WTC11 (cell line): Measurements from ENCODE around the gene CCDC138.

ENCODE experiments used
- CREB1 ChIP-seq: sonication (generic); formaldehyde crosslinking; IDR thresholded peaks from 2 replicates; pipeline ENCODE4 v1.8.0; 2023; ENCODE audit warnings: mild to moderate bottlenecking, missing genetic modification reagents
- MLX ChIP-seq: sonication (generic); formaldehyde crosslinking; IDR thresholded peaks from 2 replicates; pipeline ENCODE4 v1.8.1; 2023; ENCODE audit warnings: mild to moderate bottlenecking, missing genetic modification reagents, moderate library complexity
- NFATC4 ChIP-seq: fragments of 250-450 bp; sonication (Bioruptor Pico); IDR thresholded peaks from 2 replicates; pipeline ENCODE4 v1.9.0; 2021; ENCODE audit warnings: mild to moderate bottlenecking
- TEAD4 ChIP-seq: sonication (generic); formaldehyde crosslinking; IDR thresholded peaks from 2 replicates; pipeline ENCODE4 v1.8.0; 2022; ENCODE audit warnings: mild to moderate bottlenecking, missing genetic modification reagents
- ZNF512 ChIP-seq: sonication (generic); formaldehyde crosslinking; IDR thresholded peaks from 2 replicates; pipeline ENCODE4 v1.8.1; 2022; ENCODE audit warnings: missing genetic modification reagents, borderline replicate concordance
- TF ChIP-seq, protein P1 (sequence below): fragments of 200-600 bp; IDR thresholded peaks from 2 replicates; pipeline ENCODE4 v1.8.0; 2022; ENCODE audit warnings: antibody characterized with exemption
- TF ChIP-seq, protein P2 (sequence below): sonication (generic); formaldehyde crosslinking; conservative IDR thresholded peaks from 2 replicates; pipeline ENCODE4 v1.8.1; 2022; ENCODE audit warnings: mild to moderate bottlenecking, missing genetic modification reagents
- TF ChIP-seq, protein P3 (sequence below): sonication (generic); formaldehyde crosslinking; IDR thresholded peaks from 2 replicates; pipeline ENCODE4 v1.8.1; 2022; ENCODE audit warnings: low read depth, missing genetic modification reagents, borderline replicate concordance

DNA sequence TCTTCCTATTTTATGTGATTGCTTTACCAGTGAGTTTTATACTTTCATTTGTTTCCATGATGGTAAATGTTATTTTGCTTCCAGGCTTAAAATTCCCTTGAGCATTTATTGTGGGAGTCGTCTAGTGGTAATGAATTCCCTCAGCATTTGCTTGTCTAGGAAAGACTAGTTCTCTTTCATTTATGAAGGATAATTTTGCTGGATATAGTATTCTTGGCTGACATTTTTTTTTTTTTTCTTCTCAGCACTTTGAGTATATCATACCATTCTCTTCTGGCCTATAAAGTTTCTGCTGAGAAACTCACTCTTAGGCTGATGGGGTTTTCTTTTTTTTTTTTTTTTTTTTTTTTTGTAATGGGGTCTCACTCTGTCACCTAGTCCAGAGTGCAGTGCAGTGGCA is 103.3 kb downstream of the CCDC138 start:
- TF ChIP-seq NFATC4 (CRISPR knock-in tag) (no peak), CREB1 (CRISPR knock-in tag) (no peak), ZNF512 (CRISPR knock-in tag) (no peak), TEAD4 (CRISPR knock-in tag) (no peak), MLX (CRISPR knock-in tag) (no peak)
- TF ChIP-seq, protein P1, sequence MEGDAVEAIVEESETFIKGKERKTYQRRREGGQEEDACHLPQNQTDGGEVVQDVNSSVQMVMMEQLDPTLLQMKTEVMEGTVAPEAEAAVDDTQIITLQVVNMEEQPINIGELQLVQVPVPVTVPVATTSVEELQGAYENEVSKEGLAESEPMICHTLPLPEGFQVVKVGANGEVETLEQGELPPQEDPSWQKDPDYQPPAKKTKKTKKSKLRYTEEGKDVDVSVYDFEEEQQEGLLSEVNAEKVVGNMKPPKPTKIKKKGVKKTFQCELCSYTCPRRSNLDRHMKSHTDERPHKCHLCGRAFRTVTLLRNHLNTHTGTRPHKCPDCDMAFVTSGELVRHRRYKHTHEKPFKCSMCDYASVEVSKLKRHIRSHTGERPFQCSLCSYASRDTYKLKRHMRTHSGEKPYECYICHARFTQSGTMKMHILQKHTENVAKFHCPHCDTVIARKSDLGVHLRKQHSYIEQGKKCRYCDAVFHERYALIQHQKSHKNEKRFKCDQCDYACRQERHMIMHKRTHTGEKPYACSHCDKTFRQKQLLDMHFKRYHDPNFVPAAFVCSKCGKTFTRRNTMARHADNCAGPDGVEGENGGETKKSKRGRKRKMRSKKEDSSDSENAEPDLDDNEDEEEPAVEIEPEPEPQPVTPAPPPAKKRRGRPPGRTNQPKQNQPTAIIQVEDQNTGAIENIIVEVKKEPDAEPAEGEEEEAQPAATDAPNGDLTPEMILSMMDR: no peak
- TF ChIP-seq, protein P2, sequence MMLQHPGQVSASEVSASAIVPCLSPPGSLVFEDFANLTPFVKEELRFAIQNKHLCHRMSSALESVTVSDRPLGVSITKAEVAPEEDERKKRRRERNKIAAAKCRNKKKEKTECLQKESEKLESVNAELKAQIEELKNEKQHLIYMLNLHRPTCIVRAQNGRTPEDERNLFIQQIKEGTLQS (CRISPR knock-in tag): no peak
- TF ChIP-seq, protein P3, sequence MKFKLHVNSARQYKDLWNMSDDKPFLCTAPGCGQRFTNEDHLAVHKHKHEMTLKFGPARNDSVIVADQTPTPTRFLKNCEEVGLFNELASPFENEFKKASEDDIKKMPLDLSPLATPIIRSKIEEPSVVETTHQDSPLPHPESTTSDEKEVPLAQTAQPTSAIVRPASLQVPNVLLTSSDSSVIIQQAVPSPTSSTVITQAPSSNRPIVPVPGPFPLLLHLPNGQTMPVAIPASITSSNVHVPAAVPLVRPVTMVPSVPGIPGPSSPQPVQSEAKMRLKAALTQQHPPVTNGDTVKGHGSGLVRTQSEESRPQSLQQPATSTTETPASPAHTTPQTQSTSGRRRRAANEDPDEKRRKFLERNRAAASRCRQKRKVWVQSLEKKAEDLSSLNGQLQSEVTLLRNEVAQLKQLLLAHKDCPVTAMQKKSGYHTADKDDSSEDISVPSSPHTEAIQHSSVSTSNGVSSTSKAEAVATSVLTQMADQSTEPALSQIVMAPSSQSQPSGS: no peak
